T-helper 2 cell treated with Interferon-gamma antibody and Interleukin-4, amounts not matched to agents 5 μg/mL and 100 μg/mL, for 36 hours (primary cell): ENCODE measurements around the gene FOXJ3.

ENCODE experiments used
- DNase-seq: peaks from one replicate; pipeline ENCODE4 v3.0.0; 2021; ENCODE audit warnings: low spot score
- H3K27ac Mint-ChIP-seq: one replicate; pipeline ENCODE4 v1.8.0; 2021; ENCODE audit warnings: mild to moderate bottlenecking, mixed read lengths
- H3K27me3 Mint-ChIP-seq: one replicate; pipeline ENCODE4 v1.8.0; 2021; ENCODE audit warnings: low read depth, mixed read lengths
- H3K36me3 Mint-ChIP-seq: one replicate; pipeline ENCODE4 v1.8.0; 2021; ENCODE audit warnings: low read depth, mixed read lengths
- H3K4me1 Mint-ChIP-seq: one replicate; pipeline ENCODE4 v1.8.0; 2021; ENCODE audit warnings: low read depth, mixed read lengths
- H3K4me3 Mint-ChIP-seq: one replicate; pipeline ENCODE4 v1.8.0; 2022; ENCODE audit warnings: mild to moderate bottlenecking, moderate library complexity, mixed read lengths
- H3K9me3 Mint-ChIP-seq: one replicate; pipeline ENCODE4 v1.8.0; 2021; ENCODE audit warnings: mixed read lengths

The FOXJ3 gene

DNA sequence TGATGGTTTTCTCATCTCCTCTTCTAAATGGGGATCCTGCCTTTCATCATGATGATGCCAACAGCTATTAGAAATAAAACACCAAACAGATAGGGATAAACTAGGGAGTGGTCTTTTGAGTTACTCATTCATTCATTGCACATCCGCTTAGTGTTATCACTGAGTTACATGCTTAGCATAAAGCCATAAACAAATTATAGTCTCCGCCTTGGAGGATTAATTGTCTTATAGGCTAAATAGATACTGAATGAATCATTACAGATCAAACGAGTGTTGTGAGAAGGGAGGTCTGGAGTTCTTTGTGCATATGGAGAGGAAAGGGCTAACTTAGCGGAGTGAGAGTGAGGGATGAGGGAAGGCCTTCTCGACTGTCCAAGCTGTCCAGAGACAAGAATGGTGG is 201.6 kb downstream of the FOXJ3 start:
- Mint-ChIP-seq H3K27ac (no peak overlapping the region), H3K4me1 (no peaks in the 10 kb centered on the region), H3K9me3 (no peaks in the 10 kb centered on the region), H3K36me3 (no peaks in the 10 kb centered on the region), H3K27me3 (peaks cover 5% of the 10 kb centered on the region), H3K4me3 (no peak overlapping the region)
- DNase-seq = no peak

DNA sequence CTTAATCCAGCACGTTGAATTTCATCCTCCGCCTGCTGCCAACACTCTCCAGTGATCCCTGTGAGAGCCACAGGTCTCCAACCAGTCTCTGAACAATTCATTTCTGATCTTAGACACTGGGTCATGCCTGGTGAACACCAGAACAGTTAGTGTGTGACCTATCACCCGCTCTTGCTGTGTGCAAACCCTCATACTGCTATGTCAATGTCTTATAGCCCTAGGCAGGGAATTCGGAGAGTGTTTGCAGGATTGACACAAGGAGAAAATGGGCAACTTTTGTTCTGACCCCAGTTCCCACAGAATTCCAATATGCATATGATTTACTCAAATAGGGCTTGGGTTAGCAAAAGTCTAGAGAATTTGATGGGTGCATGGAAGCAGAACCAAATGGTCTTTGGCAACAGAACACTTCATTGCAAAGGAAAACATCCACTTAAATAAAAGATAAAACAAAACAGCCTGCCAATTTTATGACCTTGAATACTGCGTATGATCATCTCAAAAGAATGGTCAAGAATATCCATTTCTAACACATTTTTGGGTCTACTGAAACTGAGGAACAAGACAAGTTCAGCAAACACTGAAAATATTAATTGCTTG is 204.9 kb downstream of the FOXJ3 start:
- no peaks in the 10 kb centered on the region for H3K4me1 Mint-ChIP-seq
- no peaks in the 10 kb centered on the region for H3K9me3 Mint-ChIP-seq
- no peaks in the 10 kb centered on the region for H3K36me3 Mint-ChIP-seq
- peaks cover 8% of the 10 kb centered on the region for H3K27me3 Mint-ChIP-seq
- no peak overlapping the region for H3K27ac Mint-ChIP-seq
- no peak for DNase-seq
- H3K4me3 Mint-ChIP-seq = no peak overlapping the region

DNA sequence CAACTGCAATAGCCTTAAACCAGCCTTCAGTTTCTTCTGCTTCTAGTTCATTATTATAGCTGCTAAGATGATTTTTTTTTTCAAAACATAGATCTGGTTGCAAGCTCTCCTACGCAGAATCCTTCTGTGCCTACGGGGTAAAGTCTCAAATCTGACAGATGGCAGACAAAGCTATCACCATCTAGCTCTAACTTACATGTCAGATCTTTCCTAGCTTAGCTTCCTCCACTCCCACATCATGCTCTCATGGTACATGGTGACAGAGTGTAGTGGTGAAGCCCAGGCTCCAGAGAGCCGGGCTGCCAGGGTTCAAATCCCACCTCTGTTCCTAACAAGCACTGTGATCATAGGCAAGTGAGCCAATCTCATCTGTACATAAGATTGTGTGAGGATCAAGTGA is 206.1 kb downstream of the FOXJ3 start:
- DNase-seq = no peak
- Mint-ChIP-seq H3K4me1 (no peaks in the 10 kb centered on the region), H3K36me3 (no peaks in the 10 kb centered on the region), H3K27me3 (peaks cover 8% of the 10 kb centered on the region), H3K4me3 (no peak overlapping the region), H3K9me3 (no peaks in the 10 kb centered on the region), H3K27ac (no peak overlapping the region)

- no peaks in the 10 kb centered on the region for H3K4me1 Mint-ChIP-seq
- H3K36me3 Mint-ChIP-seq = no peaks in the 10 kb centered on the region
- H3K27me3 Mint-ChIP-seq = peaks cover 8% of the 10 kb centered on the region
- H3K9me3 Mint-ChIP-seq = no peaks in the 10 kb centered on the region
- DNase-seq = no peak
- H3K27ac Mint-ChIP-seq = no peak overlapping the region
- H3K4me3 Mint-ChIP-seq = no peak overlapping the region
Measured at GRCh38 chr1:42128499-42128898, 206.5 kb downstream of the FOXJ3 start.

GRCh38 chr1:42127767-42128166 is 207.3 kb downstream of the FOXJ3 start:
- Mint-ChIP-seq H3K27ac (no peak overlapping the region), H3K4me1 (no peaks in the 10 kb centered on the region), H3K9me3 (no peaks in the 10 kb centered on the region), H3K4me3 (no peak overlapping the region), H3K27me3 (peaks cover 8% of the 10 kb centered on the region), H3K36me3 (no peaks in the 10 kb centered on the region)
- DNase-seq = no peak
